Fibroblast of the aortic adventitia (primary cell): ENCODE measurements around the gene DDX23. TPM values are rescaled to one million over a fixed set of nuclear protein-coding genes. Genes with fewer than 3 reads are reported as not detected.

Experiments used
- DNase-seq: peaks from one replicate; pipeline ENCODE4 v3.0.0-alpha.2; 2010; ENCODE audit warnings: low read depth
- H3K4me3 ChIP-seq: 2 replicates; pipeline ENCODE4 v1.5.1; 2011; ENCODE audit warnings: low read depth, mild to moderate bottlenecking, control low read depth, low read length, moderate library complexity
- CTCF ChIP-seq: IDR thresholded peaks from 2 replicates; pipeline ENCODE4 v1.5.1; 2011; ENCODE audit warnings: mild to moderate bottlenecking, low read length, control low read depth, inconsistent platforms; ENCODE audit not compliant: insufficient read depth
- small RNA-seq: library from RNA; depleted of rRNA; stranded (forward); fragments of <200 nt; gene quantifications from one replicate; pipeline ENCODE3, GENCODE V24; 2012
- total RNA-seq: library from RNA; depleted of rRNA; stranded (reverse); fragments of >200 nt; gene quantifications from 2 replicates; pipeline ENCODE4 v1.2.3, GENCODE V29; 2012; ENCODE audit warnings: low replicate concordance

DDX23 gene
- total RNA-seq, 1 donor, result 54.1 TPM

- no peak for TF ChIP-seq CTCF
- H3K4me3 ChIP-seq, result no peak overlapping the region
- DNase-seq, result no peak
Measured at GRCh38 chr12:48782457-48783395, 69.2 kb downstream of the DDX23 start.

- no peak for TF ChIP-seq CTCF
- no peak overlapping the region for H3K4me3 ChIP-seq
- no peak for DNase-seq
Measured at GRCh38 chr12:48781750-48782456, 70.1 kb downstream of the DDX23 start.

- no peak for TF ChIP-seq CTCF
- DNase-seq, result no peak
- H3K4me3 ChIP-seq, result no peak overlapping the region
Measured at GRCh38 chr12:48780381-48781025, 71.5 kb downstream of the DDX23 start.

GRCh38 chr12:48779869-48780268 lies 72.1 kb downstream of the DDX23 start:
- TF ChIP-seq CTCF, result no peak
- peak; percentile 94 for DNase-seq
- H3K4me3 ChIP-seq, result no peak overlapping the region

Small RNA genes within 50 kb of the gene (small RNA-seq; reads per million reads assigned to genes)
- not detected for gene RF00019
- not detected for gene RNU6-600P

Other genes starting within 250 kb of the DDX23 start
- gene KANSL2, start 169.9 kb downstream of the DDX23 start, total RNA-seq, result 21.2 and 39.8 TPM in 2 replicates
- gene CCNT1, start 135.5 kb downstream of the DDX23 start, total RNA-seq, result 21.1 and 34.3 TPM in 2 replicates
- 30.3 and 31.5 TPM in 2 replicates for gene ADCY6, start 63.1 kb downstream of the DDX23 start, total RNA-seq
- 16.1 and 27.7 TPM in 2 replicates for gene CACNB3, start 33.7 kb downstream of the DDX23 start, total RNA-seq
- 0.72 TPM in 1 of 2 replicates, not detected in the other for gene RND1, start 13.7 kb upstream of the DDX23 start, total RNA-seq
- gene FKBP11, start 73.3 kb upstream of the DDX23 start, total RNA-seq, result 4.8 and 23.8 TPM in 2 replicates
- 39.7 and 65.3 TPM in 2 replicates for gene ARF3, start 105.3 kb upstream of the DDX23 start, total RNA-seq
- gene WNT10B, start 119.6 kb upstream of the DDX23 start, total RNA-seq, result 0.18 and 0.98 TPM in 2 replicates
- not detected in 2 replicates for gene WNT1, start 126.2 kb upstream of the DDX23 start, total RNA-seq
- gene DDN, start 147.2 kb upstream of the DDX23 start, total RNA-seq, result 0.08 and 0.09 TPM in 2 replicates
- 52.4 and 95.9 TPM in 2 replicates for gene PRKAG1, start 166.6 kb upstream of the DDX23 start, total RNA-seq
- 22.6 and 23.8 TPM in 2 replicates for gene KMT2D, start 208.6 kb upstream of the DDX23 start, total RNA-seq
- gene RHEBL1, start 217.8 kb upstream of the DDX23 start, total RNA-seq, result 0.25 and 0.54 TPM in 2 replicates
- gene DHH, start 242.6 kb upstream of the DDX23 start, total RNA-seq, result 0.41 TPM in 1 of 2 replicates, not detected in the other